ENCODE measurements around the gene AP5M1. TPM values are rescaled to one million over a fixed set of nuclear protein-coding genes. Genes with fewer than 3 reads are reported as not detected.
"Not testable (repeated sequence)": the region's sequence is repeated elsewhere in the genome, so short reads cannot be mapped to it uniquely, and the experiment has no call there.

AP5M1 gene
- total RNA-seq, 2 donors from 2014 or later, result 70.8 to 91.8 TPM

DNA sequence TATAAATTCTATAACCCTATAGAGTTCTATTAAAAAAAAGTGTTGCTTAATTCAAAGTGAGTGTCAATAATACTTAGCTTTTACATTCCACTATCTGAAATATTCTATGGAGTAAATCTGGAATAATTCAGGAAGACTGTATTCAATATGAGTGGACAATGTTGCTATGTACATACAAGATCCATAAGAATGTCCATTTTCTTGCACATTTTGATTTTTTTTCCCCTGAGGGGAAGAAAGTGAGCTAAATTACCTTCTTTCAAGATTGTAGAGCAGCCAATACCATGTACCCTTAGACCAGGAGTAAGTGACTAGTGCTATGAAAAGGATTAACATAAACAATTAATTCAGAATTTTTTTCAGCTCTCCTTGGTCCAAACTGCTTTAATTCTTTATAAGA lies 25.5 kb upstream of the AP5M1 start:
- intact Hi-C loops (cut with DNase I), result no loop called here
- Histone ChIP-seq H3K36me3 (no peaks in the 10 kb centered on the region), H3K27me3 (no peaks in the 10 kb centered on the region), H3K4me3 (no peak overlapping the region), H3K27ac (no peak overlapping the region), H3K9ac (ENCODE audit: low read depth in 2 of 2, low read length in 2 of 2) (no peak overlapping the region), H3K4me1 (no peaks in the 10 kb centered on the region), H3K9me3 (no peaks in the 10 kb centered on the region)
- DNase-seq, result no peak
- TF ChIP-seq, protein P1, sequence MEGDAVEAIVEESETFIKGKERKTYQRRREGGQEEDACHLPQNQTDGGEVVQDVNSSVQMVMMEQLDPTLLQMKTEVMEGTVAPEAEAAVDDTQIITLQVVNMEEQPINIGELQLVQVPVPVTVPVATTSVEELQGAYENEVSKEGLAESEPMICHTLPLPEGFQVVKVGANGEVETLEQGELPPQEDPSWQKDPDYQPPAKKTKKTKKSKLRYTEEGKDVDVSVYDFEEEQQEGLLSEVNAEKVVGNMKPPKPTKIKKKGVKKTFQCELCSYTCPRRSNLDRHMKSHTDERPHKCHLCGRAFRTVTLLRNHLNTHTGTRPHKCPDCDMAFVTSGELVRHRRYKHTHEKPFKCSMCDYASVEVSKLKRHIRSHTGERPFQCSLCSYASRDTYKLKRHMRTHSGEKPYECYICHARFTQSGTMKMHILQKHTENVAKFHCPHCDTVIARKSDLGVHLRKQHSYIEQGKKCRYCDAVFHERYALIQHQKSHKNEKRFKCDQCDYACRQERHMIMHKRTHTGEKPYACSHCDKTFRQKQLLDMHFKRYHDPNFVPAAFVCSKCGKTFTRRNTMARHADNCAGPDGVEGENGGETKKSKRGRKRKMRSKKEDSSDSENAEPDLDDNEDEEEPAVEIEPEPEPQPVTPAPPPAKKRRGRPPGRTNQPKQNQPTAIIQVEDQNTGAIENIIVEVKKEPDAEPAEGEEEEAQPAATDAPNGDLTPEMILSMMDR (IDR thresholded peaks at IDR 0.05), result no peak

DNA sequence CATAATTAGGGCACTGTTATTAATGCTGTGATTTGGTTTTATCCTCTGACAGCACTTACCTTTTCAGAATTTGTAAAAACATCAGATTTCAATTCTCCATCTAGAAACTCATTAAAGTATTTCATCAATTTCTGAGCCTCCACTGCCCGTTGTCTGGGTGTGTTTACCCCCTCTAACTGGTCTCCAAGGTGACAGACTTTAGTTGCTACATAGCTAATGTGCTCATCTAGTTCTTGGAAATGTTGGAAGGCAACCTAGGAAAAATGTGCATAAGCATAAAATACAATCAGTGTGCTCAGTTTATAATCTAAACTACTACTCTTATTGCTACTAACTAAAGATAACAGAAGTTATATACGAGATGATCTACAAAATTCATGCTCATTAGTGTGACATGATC lies 24.7 kb upstream of the AP5M1 start:
- Histone ChIP-seq H3K4me3 (no peak overlapping the region), H3K4me1 (no peaks in the 10 kb centered on the region), H3K9me3 (no peaks in the 10 kb centered on the region), H3K36me3 (no peaks in the 10 kb centered on the region), H3K27ac (no peak overlapping the region), H3K27me3 (no peaks in the 10 kb centered on the region), H3K9ac (ENCODE audit: low read depth in 2 of 2, low read length in 2 of 2) (no peak overlapping the region)
- intact Hi-C loops (cut with DNase I), result no loop called here
- no peak for DNase-seq
- TF ChIP-seq, protein P1 (IDR thresholded peaks at IDR 0.05), result no peak

DNA sequence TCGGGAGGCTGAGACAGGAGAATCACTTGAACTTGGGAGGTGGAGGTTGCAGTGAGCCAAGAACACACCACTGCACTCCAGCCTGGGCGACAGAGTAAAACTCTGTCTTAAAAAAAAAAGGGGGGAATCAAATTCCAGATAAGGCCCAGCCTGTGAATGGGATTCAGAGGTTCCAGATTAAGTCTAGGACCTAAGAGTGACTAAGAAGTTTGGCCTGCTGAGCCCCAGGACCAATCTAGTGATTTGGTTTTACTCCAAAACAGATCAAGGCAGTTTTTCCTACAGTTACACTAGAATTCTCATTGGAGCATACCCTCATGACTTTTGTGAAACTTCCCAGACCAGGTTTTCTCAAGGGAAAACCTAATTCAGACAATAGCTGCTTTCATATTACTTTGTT lies 22.8 kb upstream of the AP5M1 start:
- Histone ChIP-seq H3K4me1 (no peaks in the 10 kb centered on the region), H3K36me3 (no peaks in the 10 kb centered on the region), H3K9me3 (no peaks in the 10 kb centered on the region), H3K27ac (no peak overlapping the region), H3K4me3 (no peak overlapping the region), H3K27me3 (no peaks in the 10 kb centered on the region), H3K9ac (ENCODE audit: low read depth in 2 of 2, low read length in 2 of 2) (no peak overlapping the region)
- intact Hi-C loops (cut with DNase I), result no loop called here
- DNase-seq, result no peak
- TF ChIP-seq, protein P1 (IDR thresholded peaks at IDR 0.05), result no peak

DNA sequence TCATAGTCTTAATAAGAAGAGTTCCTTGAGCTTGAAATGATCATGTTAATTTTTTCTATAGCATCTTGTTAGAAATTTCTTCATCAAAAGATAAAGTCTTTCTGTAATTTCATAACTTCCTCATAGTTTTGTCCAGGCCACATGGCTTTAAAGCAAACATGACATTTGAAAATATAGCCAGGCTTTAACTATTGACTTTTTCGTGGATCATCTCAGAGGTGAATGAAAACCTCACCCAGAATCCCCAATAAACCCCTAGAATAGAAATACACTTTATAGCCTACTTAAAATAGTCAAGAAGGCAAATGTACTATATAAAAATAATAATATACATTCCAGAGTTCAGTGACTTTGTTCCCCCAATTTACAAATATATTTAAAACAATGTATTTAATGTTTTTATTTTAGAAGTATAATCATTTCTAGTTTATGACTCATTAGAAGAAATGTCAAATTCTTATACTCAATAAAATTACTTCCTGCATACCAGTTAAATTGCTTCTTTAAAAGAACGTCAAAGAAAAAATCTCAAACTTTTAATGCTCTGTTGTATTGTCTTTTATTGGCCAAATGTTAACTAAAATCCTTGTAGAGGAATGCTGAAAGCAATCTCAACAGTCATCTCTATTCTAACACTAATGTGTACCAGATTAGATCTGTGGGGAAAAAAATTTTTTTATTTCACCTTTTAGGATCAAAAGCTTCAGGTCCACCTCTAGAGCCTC lies 21.7 kb upstream of the AP5M1 start:
- H3K4me1 ChIP-seq, result no peaks in the 10 kb centered on the region
- no peaks in the 10 kb centered on the region for H3K36me3 ChIP-seq
- H3K4me3 ChIP-seq, result no peak overlapping the region
- no peak for DNase-seq
- intact Hi-C loops (cut with DNase I), result no loop called here
- H3K9me3 ChIP-seq, result no peaks in the 10 kb centered on the region
- H3K27me3 ChIP-seq, result no peaks in the 10 kb centered on the region
- H3K27ac ChIP-seq, result no peak overlapping the region
- H3K9ac ChIP-seq (ENCODE audit: low read depth in 2 of 2, low read length in 2 of 2), result no peak overlapping the region
- TF ChIP-seq, protein P1 (IDR thresholded peaks at IDR 0.05), result no peak

DNA sequence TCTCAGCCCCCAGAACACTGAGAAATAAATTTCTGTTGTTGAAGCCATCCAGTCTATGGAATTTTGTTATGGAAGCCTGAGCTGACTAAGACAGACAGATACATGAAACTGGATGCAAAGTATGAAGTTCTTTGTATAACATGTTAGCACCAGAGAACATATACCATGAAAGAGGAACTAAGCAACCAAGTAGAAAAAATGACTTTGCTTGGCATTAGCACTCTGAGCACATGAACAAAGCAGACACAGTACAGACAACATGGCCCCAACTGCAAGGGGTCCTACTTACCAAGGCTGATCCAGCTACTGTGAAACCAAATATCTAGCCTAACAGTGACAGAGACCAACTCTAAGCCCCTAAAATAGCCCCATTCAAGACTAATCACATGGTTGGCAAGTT lies 13.9 kb upstream of the AP5M1 start:
- TF ChIP-seq, protein P1 (IDR thresholded peaks at IDR 0.05), result no peak
- no peak for DNase-seq
- H3K36me3 ChIP-seq, result no peaks in the 10 kb centered on the region
- intact Hi-C loops (cut with DNase I), result no loop called here
- H3K27me3 ChIP-seq, result no peaks in the 10 kb centered on the region
- H3K9me3 ChIP-seq, result no peaks in the 10 kb centered on the region
- H3K9ac ChIP-seq (ENCODE audit: low read depth in 2 of 2, low read length in 2 of 2), result no peak overlapping the region
- no peak overlapping the region for H3K4me3 ChIP-seq
- H3K27ac ChIP-seq, result no peak overlapping the region
- no peaks in the 10 kb centered on the region for H3K4me1 ChIP-seq

DNA sequence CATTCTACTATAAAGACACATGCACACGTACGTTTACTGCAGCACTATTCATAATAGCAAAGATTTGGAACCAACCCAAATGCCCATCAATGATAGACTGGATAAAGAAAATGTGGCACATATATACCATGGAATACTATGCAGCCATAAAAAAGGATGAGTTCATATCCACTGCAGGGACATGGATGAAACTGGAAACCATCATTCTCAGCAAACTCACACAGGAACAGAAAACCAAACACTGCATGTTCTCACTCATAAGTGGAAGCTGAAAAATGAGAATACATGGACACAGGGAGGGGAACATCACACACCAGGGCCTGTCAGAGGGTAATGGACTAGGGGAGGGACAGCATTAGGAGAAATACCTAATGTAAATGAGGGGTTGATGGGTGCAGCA lies 10.6 kb upstream of the AP5M1 start:
- H3K36me3 ChIP-seq; H3K4me3 ChIP-seq; H3K27ac ChIP-seq; H3K4me1 ChIP-seq; DNase-seq; intact Hi-C loops (cut with DNase I); H3K9me3 ChIP-seq; H3K9ac ChIP-seq (ENCODE audit: low read depth in 2 of 2, low read length in 2 of 2); H3K27me3 ChIP-seq: not testable (repeated sequence)

Data from colonic mucosa (tissue), 4 donors.